Rectal smooth muscle tissue (tissue), 1 donor: ENCODE results near the gene CADPS2.

ENCODE experiments used
- H3K27ac ChIP-seq: one replicate; pipeline ENCODE4 v1.7.0; 2013; ENCODE audit warnings: low read depth, low read length, inconsistent platforms
- H3K27me3 ChIP-seq: one replicate; pipeline ENCODE4 v1.7.0; 2013; ENCODE audit warnings: low read length; ENCODE audit not compliant: control insufficient read depth, insufficient read depth
- H3K36me3 ChIP-seq: one replicate; pipeline ENCODE4 v1.7.0; 2013; ENCODE audit warnings: low read length; ENCODE audit not compliant: control insufficient read depth, insufficient read depth
- H3K4me1 ChIP-seq: one replicate; pipeline ENCODE4 v1.7.0; 2013; ENCODE audit warnings: low read length; ENCODE audit not compliant: control insufficient read depth, insufficient read depth
- H3K4me3 ChIP-seq: one replicate; pipeline ENCODE4 v1.7.0; 2013; ENCODE audit warnings: low read length
- H3K9ac ChIP-seq: one replicate; pipeline ENCODE4 v1.7.0; 2013; ENCODE audit warnings: low read length

Gene CADPS2

DNA sequence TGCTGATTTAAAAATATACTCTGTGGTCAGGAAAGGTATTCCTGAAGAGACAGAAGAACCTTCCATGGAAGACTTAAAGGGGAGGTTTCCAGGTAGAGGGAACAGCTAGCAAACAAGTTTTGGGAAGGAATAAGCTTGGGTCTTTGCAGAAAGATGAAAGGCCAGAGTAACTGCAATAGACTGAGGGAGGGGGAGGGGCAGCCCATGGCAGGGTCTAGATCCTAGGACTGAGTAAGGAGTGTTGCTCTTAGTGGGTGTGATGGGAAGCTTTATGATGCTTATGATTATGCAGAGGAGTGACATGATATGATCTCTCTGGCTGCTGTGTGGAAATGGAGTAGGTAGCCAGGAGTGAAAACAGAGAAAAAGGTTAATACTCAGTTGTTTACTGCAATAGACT lies 491.7 kb downstream of the CADPS2 start:
- Histone ChIP-seq H3K9ac (no peak overlapping the region), H3K4me3 (no peak overlapping the region), H3K4me1 (no peaks in the 10 kb centered on the region), H3K36me3 (no peaks in the 10 kb centered on the region), H3K27me3 (no peaks in the 10 kb centered on the region), H3K27ac (no peak overlapping the region)

DNA sequence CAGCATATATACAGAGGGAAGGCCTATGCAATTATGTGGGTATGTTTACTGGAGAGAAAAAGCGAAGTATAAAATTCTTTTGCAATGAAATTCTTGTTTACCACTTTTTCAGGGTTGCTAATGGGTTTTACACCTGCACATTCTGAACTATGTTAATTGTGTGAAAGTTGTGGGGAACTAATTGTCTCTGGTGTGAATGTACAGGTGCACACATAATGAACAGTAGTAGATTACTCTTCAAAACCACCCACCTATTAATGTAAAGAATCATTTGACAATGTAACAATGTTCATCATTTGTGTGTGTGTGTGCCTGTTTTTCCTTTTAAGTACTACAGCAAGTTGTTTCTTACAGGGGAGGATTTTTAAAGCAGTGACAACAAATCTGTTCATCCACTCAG lies 501.7 kb downstream of the CADPS2 start:
- no peak overlapping the region for H3K9ac ChIP-seq
- no peak overlapping the region for H3K4me3 ChIP-seq
- no peaks in the 10 kb centered on the region for H3K27me3 ChIP-seq
- no peaks in the 10 kb centered on the region for H3K4me1 ChIP-seq
- no peaks in the 10 kb centered on the region for H3K36me3 ChIP-seq
- no peak overlapping the region for H3K27ac ChIP-seq

DNA sequence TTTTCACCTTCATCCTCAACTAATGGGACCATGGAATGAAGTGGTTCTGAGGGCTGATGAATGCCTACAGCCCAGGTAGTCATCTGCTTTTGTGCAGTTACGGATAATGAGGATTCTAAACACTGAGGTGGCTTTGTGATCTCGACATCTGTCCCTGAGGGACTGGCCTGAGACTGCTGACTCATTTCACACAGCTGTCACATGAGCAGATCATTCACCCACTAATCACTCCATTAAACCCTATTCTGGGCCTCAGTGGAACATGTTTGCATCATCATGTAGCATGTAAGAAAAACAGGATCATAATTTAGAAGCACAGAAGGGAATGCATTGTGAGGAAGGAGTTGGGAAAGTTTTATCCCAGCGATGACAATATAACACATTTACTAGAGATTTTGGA lies 502.3 kb downstream of the CADPS2 start:
- Histone ChIP-seq H3K36me3 (no peaks in the 10 kb centered on the region), H3K4me1 (no peaks in the 10 kb centered on the region), H3K9ac (no peak overlapping the region), H3K27me3 (no peaks in the 10 kb centered on the region), H3K4me3 (no peak overlapping the region), H3K27ac (no peak overlapping the region)

DNA sequence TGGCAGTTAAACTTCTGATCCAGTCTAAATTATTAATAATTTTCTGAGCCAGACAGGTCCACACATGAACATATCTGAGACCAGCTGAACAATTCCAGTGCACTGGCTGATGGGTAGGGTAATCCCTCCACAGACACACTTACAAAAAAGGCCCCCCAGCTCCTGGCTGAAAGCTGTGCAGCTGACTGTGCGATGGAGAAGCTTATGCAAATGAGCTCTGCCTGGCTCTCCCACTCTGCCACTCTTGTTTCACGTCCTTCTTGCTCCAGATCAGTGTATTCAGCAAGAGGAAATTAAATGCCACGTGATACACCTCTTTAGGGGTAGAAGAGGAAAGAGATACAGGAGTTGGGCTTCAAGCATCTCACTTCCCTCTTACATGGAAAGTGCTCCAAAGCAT lies 505.3 kb downstream of the CADPS2 start:
- no peak overlapping the region for H3K27ac ChIP-seq
- no peaks in the 10 kb centered on the region for H3K36me3 ChIP-seq
- H3K4me1 ChIP-seq = no peaks in the 10 kb centered on the region
- no peak overlapping the region for H3K4me3 ChIP-seq
- H3K27me3 ChIP-seq = no peaks in the 10 kb centered on the region
- H3K9ac ChIP-seq = no peak overlapping the region

DNA sequence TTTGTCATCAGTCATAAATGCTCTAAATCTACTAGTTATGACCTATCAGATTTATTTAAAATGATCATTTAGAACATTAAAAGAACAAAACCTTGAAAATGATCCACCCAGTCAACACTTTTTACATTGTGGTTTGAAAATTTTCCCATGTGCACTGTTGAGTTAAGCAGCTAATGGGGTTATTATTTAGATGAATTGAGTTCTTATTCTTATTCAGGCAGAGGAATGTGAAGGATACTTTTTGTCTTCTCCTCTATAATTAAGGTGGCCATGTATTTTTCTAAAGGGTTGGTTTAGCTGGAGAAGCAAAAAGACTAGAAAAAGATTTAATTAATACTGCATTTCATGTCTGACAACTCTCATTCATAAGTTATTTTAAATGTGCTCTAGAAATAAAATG lies 506.8 kb downstream of the CADPS2 start:
- no peaks in the 10 kb centered on the region for H3K27me3 ChIP-seq
- H3K9ac ChIP-seq = no peak overlapping the region
- no peak overlapping the region for H3K27ac ChIP-seq
- no peak overlapping the region for H3K4me3 ChIP-seq
- no peaks in the 10 kb centered on the region for H3K4me1 ChIP-seq
- H3K36me3 ChIP-seq = no peaks in the 10 kb centered on the region

DNA sequence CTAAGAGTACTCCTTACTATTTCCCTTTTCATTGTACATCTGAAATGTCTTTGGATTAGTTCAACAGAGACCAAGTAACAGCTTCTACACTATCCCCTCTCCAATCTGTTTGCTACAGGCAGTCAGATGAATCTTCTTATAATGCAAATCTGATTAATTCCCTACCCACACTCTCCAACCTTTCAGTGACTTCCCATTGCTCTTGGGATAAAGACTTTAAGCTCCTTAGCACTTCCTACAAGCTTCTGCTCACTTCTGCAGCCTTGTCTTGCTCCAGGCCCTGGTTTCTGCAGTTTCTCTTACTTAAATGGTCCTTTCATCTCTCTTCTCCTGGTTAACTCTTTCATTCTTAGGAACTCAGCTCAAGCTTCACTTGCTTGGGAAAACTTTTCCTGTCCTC lies 516.5 kb downstream of the CADPS2 start:
- Histone ChIP-seq H3K9ac (no peak overlapping the region), H3K4me1 (no peaks in the 10 kb centered on the region), H3K36me3 (no peaks in the 10 kb centered on the region), H3K27ac (no peak overlapping the region), H3K4me3 (no peak overlapping the region), H3K27me3 (no peaks in the 10 kb centered on the region)

DNA sequence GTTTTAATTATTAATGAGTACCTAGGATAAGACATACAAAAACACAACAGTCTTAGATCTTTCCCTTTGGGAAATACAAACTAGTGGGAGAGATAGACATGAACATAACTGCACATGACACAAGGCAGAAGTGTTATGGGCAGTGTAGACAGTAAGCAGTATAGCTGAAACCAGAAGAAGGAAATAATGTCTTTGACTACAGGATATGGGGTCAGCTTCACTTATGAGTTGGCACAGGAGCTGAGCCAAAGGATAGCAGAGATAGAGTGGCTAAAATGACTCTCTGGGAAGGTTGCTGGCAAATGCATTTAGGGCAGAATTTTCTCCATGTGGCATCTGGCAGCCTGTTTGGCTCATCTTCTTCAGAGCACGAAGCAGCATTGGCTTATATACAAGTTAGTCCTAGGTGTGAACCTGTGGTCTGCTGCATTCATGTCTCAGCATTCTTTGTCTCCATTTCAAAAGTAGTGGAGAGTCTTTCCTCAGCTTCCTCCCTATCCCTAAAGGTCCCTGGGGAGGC lies 521.4 kb downstream of the CADPS2 start:
- H3K4me3 ChIP-seq = no peak overlapping the region
- no peaks in the 10 kb centered on the region for H3K27me3 ChIP-seq
- no peaks in the 10 kb centered on the region for H3K4me1 ChIP-seq
- H3K27ac ChIP-seq = no peak overlapping the region
- no peak overlapping the region for H3K9ac ChIP-seq
- H3K36me3 ChIP-seq = no peaks in the 10 kb centered on the region

DNA sequence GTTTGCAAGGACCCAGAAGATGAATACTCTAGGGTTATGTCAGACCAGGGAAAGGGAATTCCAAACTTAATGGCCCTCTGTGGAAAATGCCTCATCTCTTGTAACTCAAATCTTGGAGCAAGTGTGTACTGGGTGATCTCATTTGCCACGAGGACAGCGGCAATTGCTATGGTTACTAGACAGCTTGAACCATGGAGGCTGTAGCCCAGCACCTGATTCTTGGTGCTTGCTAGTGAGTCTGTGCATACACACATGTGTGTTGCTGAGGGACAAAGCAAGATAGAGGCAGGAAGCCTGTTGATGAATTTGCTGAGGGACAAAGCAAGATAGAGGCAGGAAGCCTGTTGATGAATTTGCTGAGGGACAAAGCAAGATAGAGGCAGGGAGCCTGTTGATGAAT lies 523.1 kb downstream of the CADPS2 start:
- H3K4me3 ChIP-seq = no peak overlapping the region
- H3K9ac ChIP-seq = no peak overlapping the region
- H3K27me3 ChIP-seq = no peaks in the 10 kb centered on the region
- no peaks in the 10 kb centered on the region for H3K4me1 ChIP-seq
- H3K36me3 ChIP-seq = no peaks in the 10 kb centered on the region
- H3K27ac ChIP-seq = no peak overlapping the region

DNA sequence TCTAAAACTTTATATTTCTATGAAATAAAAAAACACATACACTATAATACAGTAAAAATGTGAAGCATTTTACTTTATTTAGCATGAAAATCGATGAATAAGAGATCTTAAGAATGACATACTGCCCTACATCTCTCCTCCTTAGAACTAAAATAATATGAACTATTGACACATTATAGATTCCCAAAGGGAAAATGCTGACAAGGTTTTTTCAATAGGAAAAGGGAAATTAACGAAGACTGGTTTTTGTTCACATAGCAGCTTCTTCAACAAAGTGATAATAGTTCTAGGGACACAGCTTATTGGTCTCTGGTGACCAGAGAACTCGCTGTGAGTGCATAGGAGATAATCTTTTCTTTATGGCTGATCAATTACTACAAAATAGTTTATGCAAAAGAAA lies 523.8 kb downstream of the CADPS2 start:
- no peaks in the 10 kb centered on the region for H3K27me3 ChIP-seq
- no peak overlapping the region for H3K9ac ChIP-seq
- H3K27ac ChIP-seq = no peak overlapping the region
- no peak overlapping the region for H3K4me3 ChIP-seq
- H3K36me3 ChIP-seq = no peaks in the 10 kb centered on the region
- no peaks in the 10 kb centered on the region for H3K4me1 ChIP-seq

DNA sequence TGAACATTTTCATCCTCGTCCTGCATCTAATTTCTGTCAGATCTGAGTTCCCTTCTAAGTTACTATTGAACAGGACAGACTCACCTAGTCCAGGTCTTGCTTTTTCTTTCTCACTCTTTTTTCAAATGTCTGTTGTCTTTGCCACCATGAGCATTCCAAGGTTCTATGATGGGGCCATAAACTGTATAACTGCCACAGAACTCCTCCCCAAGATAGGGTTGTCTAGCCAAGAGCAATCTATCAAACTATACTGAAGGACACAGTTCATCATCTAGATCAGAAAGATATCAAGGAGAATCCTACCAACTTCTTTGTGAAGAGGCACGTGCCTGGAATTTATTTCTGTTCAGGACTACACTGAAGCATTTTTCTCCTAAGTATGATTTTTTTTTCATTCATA lies 531.6 kb downstream of the CADPS2 start:
- H3K36me3 ChIP-seq = no peaks in the 10 kb centered on the region
- H3K9ac ChIP-seq = no peak overlapping the region
- no peaks in the 10 kb centered on the region for H3K4me1 ChIP-seq
- no peak overlapping the region for H3K4me3 ChIP-seq
- H3K27me3 ChIP-seq = no peaks in the 10 kb centered on the region
- H3K27ac ChIP-seq = no peak overlapping the region

DNA sequence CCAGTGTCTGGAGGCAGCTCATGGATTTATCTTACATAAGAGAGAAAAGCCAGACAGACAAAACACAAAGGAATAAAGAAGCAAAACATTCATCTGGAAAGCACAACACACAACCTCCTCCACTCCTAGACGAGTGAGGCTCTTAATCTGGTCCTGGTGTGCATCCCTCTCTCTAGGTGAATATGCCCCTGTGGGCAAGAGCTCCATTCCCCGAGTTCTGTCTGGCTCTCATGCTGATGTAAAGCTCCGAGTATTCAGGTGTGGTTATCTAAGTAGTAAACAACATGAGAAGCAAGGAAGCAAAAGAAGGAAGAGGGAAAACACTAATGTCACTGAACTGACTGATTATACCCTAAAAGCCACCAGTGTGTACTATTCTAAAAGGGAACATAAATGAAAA lies 533.8 kb downstream of the CADPS2 start:
- Histone ChIP-seq H3K4me1 (no peaks in the 10 kb centered on the region), H3K27me3 (no peaks in the 10 kb centered on the region), H3K36me3 (no peaks in the 10 kb centered on the region), H3K9ac (no peak overlapping the region), H3K27ac (no peak overlapping the region), H3K4me3 (no peak overlapping the region)

DNA sequence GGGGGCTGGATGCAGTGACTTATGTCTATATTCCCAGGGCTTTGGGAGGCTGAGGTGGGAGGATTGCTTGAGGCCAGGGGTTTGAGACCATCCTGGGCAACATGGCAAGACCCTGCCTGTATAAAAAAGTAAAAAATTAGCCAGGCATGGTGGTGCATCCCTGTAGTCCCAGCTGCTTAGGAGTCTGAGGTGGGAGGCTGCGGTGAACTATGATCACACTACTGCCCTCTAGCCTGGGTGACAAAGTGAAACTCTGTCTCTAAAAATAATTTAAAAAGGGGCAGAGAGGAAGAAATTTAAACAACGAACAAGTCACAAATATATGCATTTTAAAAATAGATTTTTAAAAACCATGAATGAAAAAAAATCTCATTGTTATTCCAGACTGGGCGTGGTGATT lies 535.6 kb downstream of the CADPS2 start:
- Histone ChIP-seq H3K9ac (no peak overlapping the region), H3K27ac (no peak overlapping the region), H3K4me3 (no peak overlapping the region), H3K4me1 (no peaks in the 10 kb centered on the region), H3K36me3 (no peaks in the 10 kb centered on the region), H3K27me3 (no peaks in the 10 kb centered on the region)

DNA sequence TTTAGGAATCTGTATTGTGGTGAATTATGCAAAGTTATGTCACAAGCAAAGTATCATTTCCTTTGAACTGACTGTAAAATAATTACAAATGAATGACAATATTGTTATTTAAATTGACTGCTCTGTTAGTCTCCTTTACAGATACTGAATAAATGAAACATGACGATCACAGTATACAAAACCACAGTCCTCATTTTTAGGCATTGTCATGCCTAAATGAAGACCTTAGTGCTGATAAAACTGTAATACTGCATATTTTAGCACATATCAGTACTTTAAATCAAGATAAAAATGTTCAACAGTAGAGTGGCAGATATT lies 542.0 kb downstream of the CADPS2 start:
- no peak overlapping the region for H3K27ac ChIP-seq
- no peaks in the 10 kb centered on the region for H3K27me3 ChIP-seq
- H3K4me3 ChIP-seq = no peak overlapping the region
- H3K4me1 ChIP-seq = no peaks in the 10 kb centered on the region
- no peak overlapping the region for H3K9ac ChIP-seq
- no peaks in the 10 kb centered on the region for H3K36me3 ChIP-seq
